ENCODE data around the gene NCOR1. TPM values are rescaled to one million over a fixed set of nuclear protein-coding genes. Genes with fewer than 3 reads are reported as not detected.

NCOR1 gene
- total and polyA plus RNA-seq, 12 donors, result 66.2 to 172 (median 95.2) TPM

DNA sequence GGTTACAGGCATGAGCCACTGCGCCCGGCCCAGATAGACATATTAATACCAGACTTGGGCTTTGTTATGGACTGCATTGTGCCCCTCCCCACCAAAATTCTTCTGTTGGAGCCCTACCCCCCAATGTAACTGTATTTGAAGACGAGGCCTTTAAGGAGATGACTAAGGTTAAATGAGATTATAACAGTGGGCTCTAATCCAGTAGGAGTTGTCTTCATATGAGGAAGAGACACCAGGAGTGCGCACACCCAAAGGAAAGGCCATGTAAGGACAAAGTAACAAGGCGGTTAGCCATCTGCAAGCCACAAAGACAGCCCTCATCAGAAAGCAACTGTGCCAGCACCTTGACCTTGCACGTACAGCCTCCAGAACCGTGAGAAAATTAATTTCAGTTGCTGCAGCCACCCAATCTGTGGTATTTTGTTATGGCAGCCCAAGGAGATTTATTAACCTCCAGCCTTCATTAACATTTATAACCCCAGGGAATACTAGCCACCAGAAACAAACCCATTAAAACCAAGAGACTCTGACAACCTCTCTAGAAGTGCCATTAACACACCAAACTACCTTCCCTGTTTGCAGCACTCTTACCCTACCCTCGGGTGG lies 108.1 kb downstream of the NCOR1 start:
- Histone ChIP-seq H3K4me1 (replicated peaks in 1 of 2) (no peaks in the 10 kb centered on the region), H3K4me3 (no peak overlapping the region), H3K27me3 (no peaks in the 10 kb centered on the region), H3K27ac (no peak overlapping the region), H3K9me3 (replicated peaks in 1 of 3) (peaks cover 0 to 5% (median 0%) of the 10 kb centered on the region in 3 donors), H3K36me3 (replicated peaks in 1 of 2) (no peaks in the 10 kb centered on the region)
- TF ChIP-seq, protein P1, sequence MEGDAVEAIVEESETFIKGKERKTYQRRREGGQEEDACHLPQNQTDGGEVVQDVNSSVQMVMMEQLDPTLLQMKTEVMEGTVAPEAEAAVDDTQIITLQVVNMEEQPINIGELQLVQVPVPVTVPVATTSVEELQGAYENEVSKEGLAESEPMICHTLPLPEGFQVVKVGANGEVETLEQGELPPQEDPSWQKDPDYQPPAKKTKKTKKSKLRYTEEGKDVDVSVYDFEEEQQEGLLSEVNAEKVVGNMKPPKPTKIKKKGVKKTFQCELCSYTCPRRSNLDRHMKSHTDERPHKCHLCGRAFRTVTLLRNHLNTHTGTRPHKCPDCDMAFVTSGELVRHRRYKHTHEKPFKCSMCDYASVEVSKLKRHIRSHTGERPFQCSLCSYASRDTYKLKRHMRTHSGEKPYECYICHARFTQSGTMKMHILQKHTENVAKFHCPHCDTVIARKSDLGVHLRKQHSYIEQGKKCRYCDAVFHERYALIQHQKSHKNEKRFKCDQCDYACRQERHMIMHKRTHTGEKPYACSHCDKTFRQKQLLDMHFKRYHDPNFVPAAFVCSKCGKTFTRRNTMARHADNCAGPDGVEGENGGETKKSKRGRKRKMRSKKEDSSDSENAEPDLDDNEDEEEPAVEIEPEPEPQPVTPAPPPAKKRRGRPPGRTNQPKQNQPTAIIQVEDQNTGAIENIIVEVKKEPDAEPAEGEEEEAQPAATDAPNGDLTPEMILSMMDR (IDR thresholded peaks at IDR 0.05), result no peak
- no peak for TF ChIP-seq POLR2A (IDR thresholded peaks at IDR 0.05)
- intact Hi-C loops (cut with DNase I), result no loop called here
- no peak for DNase-seq
- WGBS, 4 donors, result 85 to 93% (median 86%) methylated on average over 8 of the region's 8 CpGs

DNA sequence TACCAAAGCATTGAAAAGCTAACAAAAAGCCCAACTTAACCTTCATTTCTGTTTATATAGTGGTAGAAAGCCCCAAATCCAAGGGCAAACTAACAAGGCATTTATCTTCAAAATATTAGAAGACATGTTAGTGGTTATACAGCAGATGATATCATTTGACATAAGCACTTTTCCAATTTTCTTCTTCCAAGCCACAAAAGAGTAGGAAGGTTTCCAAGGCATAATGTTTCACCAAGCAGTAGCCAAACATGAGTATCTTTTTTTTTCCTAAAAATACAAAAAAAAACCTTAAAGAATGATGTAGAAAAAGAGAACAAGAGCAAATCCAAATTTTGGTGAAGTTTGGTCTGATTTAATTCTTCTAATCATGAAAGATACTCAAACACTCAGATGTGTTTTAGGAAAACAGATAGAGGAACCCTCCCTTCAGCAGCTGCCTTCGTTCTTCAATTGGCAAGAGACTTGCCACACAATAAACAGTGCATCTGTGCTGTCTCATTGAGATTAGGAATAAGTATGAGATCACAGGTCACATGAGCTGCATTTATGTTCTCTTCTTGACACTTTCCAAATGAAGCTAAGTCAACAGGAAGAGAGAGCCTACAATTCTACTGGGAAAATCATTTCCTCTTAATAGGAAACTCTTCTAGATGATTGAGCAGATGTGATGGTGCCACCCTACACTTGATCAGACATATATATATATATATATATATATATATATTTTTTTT lies 109.0 kb downstream of the NCOR1 start:
- Histone ChIP-seq H3K27me3 (no peaks in the 10 kb centered on the region), H3K9me3 (replicated peaks in 1 of 3) (peaks cover 0 to 5% (median 0%) of the 10 kb centered on the region in 3 donors), H3K27ac (peak overlapping the region in 1 of 5 donors; percentile 15), H3K36me3 (replicated peaks in 1 of 2) (peaks cover 0 to 5% of the 10 kb centered on the region in 2 donors), H3K4me3 (no peak overlapping the region), H3K4me1 (replicated peaks in 1 of 2) (no peaks in the 10 kb centered on the region)
- intact Hi-C loops (cut with DNase I), result no loop called here
- 50 to 71% (median 58%) methylated on average over 1 of the region's 1 CpG for WGBS, 4 donors
- TF ChIP-seq, protein P1 (IDR thresholded peaks at IDR 0.05), result no peak
- no peak for TF ChIP-seq POLR2A (IDR thresholded peaks at IDR 0.05)
- no peak for DNase-seq

DNA sequence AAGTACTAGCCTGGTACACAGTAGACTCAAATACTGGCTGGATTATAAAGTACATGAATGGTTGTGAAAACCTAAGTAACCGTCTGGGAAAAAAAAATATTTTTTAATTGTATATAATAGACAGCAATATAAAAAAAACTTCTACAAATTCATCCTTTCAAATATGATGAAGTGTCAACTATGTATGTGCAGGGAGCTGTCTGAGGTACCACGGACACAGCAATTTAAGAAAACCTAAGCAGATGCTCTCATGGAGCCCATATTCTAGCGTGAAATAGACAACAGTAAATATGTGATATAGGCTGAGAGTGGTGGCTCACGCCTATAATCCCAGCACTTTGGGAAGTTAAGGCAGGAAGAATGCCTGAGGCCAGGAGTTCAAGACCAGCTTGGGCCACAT lies 111.1 kb downstream of the NCOR1 start:
- Histone ChIP-seq H3K4me1 (replicated peaks in 1 of 2) (no peaks in the 10 kb centered on the region), H3K36me3 (replicated peaks in 1 of 2) (peaks cover 0 to 19% of the 10 kb centered on the region in 2 donors), H3K27me3 (no peaks in the 10 kb centered on the region), H3K4me3 (no peak overlapping the region), H3K9me3 (replicated peaks in 1 of 3) (peaks cover 0 to 5% (median 0%) of the 10 kb centered on the region in 3 donors), H3K27ac (no peak overlapping the region)
- WGBS, 4 donors, result 93 to 99% (median 96%) methylated on average over 4 of the region's 4 CpGs
- no peak for DNase-seq
- TF ChIP-seq POLR2A (IDR thresholded peaks at IDR 0.05), result no peak
- TF ChIP-seq, protein P1 (IDR thresholded peaks at IDR 0.05), result no peak
- intact Hi-C loops (cut with DNase I), result no loop called here

DNA sequence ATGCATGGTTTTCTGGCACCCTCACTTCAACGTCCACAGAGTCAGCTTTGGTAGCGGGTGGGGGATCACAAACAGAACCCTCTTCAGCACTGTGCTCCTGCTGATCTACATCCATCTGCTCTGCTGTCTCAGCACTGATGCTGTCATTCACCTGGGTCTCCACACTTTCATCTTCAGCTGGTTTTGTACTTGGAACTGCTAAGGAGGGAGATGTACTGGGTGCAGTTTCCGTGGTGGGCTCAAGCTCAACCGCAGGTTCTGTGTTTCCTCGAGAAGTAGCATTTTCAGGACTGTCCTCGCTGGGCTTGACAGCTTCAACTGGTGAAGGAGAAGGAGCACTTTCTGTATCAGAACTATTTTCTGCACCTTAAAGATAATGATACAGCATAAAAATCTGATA lies 113.9 kb downstream of the NCOR1 start:
- no peak for DNase-seq
- intact Hi-C loops (cut with DNase I), result no loop called here
- Histone ChIP-seq H3K27ac (no peak overlapping the region), H3K4me3 (no peak overlapping the region), H3K27me3 (no peaks in the 10 kb centered on the region), H3K4me1 (replicated peaks in 1 of 2) (no peaks in the 10 kb centered on the region), H3K36me3 (replicated peaks in 1 of 2) (peaks cover 0 to 41% of the 10 kb centered on the region in 2 donors), H3K9me3 (replicated peaks in 1 of 3) (no peaks in the 10 kb centered on the region)
- no peak for TF ChIP-seq POLR2A (IDR thresholded peaks at IDR 0.05)
- TF ChIP-seq, protein P1 (IDR thresholded peaks at IDR 0.05), result no peak
- 90 to 99% (median 93%) methylated on average over 6 of the region's 6 CpGs for WGBS, 4 donors
